Measurements from ENCODE around the gene UBN1.

Gene UBN1, protein sequence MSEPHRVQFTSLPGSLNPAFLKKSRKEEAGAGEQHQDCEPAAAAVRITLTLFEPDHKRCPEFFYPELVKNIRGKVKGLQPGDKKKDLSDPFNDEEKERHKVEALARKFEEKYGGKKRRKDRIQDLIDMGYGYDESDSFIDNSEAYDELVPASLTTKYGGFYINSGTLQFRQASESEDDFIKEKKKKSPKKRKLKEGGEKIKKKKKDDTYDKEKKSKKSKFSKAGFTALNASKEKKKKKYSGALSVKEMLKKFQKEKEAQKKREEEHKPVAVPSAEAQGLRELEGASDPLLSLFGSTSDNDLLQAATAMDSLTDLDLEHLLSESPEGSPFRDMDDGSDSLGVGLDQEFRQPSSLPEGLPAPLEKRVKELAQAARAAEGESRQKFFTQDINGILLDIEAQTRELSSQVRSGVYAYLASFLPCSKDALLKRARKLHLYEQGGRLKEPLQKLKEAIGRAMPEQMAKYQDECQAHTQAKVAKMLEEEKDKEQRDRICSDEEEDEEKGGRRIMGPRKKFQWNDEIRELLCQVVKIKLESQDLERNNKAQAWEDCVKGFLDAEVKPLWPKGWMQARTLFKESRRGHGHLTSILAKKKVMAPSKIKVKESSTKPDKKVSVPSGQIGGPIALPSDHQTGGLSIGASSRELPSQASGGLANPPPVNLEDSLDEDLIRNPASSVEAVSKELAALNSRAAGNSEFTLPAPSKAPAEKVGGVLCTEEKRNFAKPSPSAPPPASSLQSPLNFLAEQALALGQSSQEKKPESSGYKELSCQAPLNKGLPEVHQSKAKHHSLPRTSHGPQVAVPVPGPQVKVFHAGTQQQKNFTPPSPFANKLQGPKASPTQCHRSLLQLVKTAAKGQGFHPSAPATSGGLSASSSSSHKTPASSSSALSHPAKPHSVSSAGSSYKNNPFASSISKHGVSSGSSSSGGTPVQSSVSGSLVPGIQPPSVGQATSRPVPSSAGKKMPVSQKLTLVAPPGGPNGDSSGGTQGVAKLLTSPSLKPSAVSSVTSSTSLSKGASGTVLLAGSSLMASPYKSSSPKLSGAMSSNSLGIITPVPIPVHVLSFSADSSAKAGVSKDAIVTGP (N-terminal part only)

DNA sequence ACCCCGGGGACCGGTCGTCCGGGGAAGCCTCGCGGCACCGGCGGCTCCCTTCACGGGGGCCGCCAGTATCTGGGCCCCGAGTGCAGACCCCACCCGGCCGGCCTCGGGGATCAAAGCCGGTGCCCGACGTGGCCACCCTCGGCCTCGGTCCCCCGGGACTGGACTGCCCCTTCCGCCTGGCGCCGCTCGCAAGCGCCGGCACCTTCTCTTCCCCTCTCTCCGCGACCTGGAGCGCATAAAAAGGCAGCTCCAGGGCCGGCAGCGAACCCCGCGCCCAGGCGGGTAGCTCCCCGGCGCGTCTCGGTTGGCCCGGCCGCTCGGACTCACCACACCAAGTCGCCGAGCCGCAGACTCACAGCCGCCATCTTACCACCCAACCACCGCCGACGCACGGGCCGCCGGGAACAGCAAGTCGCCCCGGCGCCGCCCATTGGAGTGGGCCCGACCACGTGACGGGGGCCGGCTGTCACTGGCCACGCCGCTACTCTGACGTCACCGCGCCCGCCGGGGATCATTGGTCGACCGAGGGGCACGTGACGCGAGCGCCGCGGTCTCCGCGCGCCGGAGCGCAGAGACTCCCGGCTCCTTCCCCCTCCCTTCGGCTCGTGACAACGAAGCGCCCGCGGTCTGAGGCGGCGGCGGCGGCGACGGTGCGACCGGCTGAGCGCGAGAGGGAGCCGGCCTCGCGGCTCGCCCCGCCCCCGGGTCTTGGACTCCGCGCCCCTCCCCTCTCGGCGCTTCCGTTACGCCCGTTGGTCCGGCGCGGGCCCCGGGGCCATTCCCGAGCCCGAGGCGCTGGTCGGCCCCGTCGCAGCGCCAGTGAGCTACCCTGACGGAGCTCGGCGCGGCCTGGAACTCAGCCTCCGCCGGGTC is at the start of gene UBN1, which contains the start of gene GLYR1:
Gene UBN1, plus strand, starts transcription at position 581 of the 873 bp plus-strand sequence. CDS start 5,437 bp downstream, outside the sequence.
Gene GLYR1, minus strand, starts transcription at position 388 of the 873 bp plus-strand sequence. Its CDS starts 23 bp downstream, at position 365.
- peak; percentile 97 to 99 (median 98) for DNase-seq (ENCODE audit: low read depth in 3 of 3, low spot score in 1 of 3)

DNA sequence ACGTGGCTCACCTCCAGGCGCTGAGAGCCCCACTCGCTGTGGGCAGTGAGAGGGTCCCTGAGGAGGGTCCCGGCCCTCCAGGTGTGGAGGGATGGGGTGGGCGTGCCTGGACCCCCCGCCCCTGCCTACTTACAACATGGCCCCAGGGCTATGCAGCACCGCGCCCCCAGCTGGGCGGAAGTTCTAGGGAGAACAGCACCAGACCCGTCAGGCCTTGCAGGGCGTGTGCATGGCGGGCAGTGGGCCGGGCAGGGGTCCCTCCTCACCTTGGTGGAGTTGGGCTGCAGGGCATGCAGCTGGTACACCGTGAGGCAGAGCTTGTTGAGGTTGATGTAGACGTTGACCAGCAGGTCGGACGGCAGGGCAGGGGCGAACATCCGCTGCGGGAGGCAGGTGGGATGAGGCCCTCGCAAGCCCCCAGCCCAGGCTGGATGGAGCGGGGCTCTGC is 49.5 kb upstream of the UBN1 start:
- no peak for DNase-seq (ENCODE audit: low read depth in 3 of 3, low spot score in 1 of 3)

DNA sequence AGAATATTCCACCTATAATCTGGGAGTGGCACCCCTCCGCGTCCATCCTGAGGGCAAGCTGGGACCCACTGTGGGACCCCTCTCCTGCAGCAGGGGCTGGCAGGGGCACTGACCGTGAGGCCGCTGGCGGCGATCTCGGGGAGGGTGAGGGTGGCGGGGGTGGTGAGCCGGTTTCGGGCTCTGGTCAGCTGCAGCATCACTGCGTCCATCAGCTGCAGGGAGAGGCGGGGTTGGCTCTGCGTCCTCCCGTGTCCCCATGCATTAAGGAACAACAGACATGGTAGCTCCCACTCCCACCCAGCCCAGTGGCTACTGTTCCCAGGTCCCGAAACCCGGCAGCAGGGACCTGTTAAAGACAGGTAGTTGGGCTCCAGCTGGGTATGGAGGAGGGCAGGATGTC is 48.8 kb upstream of the UBN1 start:
- no peak for DNase-seq (ENCODE audit: low read depth in 3 of 3, low spot score in 1 of 3)

DNA sequence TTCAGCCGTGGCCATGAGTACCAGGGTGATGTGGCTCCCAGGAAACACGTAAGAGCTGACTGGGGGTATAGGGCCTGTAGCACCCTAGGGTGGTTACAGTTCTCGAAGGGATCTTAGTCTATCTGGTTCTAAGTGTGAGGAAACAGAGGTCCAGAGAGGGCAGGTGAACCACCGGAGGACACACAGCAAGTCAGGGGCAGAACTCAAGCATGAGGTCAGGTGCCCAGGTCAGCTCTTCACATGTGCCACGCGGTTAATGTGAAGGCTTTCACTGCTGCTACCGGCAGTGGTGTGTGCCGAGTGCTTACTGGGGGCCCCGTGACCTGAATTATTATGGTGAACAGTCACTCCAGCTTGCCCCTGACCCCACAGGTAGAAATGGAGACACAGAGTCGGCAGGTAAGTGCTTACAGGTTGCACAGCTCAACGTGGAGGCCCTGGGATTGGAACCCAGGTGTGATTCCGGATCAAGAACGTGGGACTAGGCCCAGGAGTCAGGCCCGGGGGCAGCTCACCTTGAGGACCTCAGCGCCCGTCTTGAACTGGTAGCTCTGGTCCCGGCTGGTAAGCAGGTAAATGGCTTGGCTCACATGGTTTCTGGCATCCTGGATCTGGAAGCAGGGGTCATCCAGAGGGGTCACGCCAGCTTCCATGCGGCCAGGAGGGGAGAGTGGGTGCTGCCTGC is 48.0 kb upstream of the UBN1 start:
- DNase-seq (ENCODE audit: low read depth in 3 of 3, low spot score in 1 of 3) = no peak

DNA sequence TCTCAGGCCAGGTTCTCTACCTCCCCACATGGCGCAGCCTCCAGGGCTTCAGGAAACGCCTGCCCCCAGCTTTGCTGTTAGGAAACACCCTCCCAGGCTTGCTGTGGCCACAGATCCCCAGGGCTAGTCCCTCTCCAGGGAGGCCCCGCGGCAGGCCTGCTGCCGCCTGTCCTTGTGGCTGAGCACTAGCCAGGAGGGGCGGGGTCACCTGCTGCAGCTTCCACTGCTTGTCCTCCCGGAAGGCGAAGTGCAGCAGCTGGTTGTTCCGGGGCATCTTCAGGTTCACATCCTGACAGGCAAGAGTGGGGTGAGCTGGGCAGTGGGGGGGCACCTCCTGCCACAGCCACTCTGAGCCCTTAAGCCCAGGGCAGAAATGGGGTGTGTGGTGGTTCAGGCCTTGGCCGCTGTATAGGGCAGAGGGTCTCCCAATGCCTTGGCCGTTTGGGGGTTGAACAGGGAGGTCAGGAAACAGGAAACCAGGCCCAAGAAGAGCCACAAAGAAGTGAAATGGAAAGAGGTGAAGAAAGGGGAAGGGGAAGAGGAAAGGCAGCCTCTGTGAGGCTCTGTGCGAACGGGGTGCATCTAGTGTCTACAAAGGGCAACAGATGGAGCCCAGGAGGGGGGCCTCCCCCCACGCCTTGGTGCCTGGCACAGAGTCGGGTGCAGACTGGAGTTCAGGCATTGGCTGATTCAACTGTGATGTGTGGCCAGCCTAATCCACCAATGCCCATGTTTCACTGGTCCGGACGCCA is 46.8 kb upstream of the UBN1 start:
- DNase-seq (ENCODE audit: low read depth in 3 of 3, low spot score in 1 of 3) = no peak

DNA sequence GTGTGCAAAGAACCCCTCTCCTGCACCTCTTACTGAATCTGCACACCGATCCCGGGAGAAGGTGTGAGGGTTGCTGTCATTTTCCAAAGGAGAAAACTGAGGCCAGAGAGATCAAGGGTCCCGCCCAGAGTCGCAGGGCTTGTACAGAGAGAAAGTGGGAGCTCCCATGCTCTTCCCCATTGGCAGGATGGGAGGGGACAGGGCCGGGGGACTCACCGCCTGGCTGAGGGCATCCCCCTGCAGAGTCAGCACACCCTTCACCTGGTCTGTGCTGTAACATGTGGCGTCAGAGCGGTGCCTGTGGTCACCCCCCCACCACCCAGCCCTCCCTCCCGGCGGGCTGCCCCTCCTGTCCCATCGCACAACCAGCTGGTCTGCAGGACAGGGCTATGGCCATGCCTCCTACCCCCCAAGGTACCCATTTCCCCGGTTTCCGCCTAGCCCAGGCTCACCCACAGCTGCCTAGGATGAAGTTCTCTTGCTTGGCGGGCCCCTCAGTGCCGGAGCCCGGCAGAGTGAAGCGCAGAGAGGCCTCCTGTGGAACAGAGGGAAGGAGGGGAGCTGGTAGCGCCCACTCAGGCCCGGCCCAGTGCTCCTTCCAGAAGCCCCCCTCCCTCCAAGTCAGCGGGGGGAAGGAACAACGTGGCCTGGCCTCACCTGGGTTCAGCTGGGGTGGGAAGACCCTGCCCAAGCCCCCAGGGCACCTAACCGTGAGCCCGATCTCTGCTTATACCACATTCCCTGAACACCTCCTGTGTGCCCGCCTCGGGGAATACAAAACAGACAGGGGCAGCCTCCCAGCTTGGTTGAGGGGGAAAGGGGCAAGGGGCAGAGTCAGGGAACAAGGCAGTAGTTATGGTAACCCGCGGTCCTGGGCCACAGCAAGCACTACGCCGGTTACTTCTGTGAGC is 46.0 kb upstream of the UBN1 start:
- DNase-seq (ENCODE audit: low read depth in 3 of 3, low spot score in 1 of 3) = no peak

DNA sequence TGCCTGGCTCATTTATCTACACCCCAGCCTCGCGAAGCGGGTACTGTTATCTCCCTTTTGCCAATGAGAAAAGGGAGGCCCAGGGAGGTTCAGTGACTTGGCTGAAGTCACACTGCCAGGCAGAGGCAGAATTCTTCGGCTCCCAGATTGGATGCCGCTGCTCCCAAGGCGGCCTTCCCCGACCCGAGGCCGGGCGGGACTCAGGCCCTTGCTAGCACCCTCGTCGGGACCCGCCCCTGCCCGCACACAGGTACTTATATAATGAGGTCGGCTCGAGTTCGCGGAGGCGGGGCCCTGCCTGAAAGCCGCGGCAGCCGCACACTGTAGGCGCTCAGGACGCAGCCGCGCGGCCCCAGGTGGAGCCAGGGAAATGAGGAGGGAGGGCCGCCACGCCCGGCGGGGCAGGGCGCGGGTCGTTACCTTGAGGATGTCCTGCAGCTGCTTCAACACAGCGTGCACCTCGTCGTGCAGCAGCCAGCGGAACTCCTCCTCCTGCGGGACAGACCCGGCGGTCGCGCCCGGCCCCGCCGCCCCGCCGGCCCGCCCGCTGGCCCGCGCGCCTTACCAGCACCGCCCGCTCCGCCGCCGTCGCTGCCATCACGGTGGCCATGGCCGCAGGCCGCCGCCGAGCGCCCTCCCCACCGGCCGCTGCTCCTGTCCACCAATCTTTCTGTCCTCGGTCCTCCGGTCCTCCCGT is 45.2 kb upstream of the UBN1 start, which contains the start of gene ROGDI:
Gene ROGDI, minus strand, starts transcription at position 672 of the 697 bp plus-strand sequence. Its CDS starts 62 bp downstream, at position 610.
- peak; percentile 56 to 61 (median 60) for DNase-seq (ENCODE audit: low read depth in 3 of 3, low spot score in 1 of 3)

DNA sequence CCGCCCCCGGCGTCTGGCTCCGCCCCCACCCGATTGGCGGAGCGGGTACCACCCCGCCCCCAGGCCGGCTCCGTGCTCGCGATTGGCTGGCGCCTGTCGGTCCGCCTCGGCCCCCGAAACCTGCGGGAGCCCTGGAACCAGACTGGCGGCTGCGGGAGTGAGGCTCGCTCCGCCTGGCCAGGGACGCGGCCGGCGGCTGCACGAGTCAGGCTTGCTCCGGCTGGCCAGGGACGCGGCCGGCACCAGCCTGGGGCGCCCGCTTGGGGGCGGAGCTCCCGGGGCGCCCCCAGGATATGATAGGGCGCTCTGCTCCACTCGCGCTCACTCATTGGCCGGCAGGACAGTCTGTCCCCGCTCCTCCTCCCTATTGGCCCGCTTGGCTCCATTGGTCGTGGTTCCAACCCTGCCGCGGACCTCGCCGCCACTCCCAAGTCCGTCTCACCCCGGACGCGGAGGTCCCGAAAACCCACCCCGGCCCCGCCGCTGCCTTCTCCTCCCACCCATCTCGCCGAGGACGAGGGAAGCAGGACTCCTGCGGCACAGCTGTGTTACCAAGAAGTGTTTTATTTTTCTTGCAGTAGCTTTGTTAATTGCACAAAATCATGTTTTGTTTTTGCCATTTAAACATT is 44.5 kb upstream of the UBN1 start:
- DNase-seq (ENCODE audit: low read depth in 3 of 3, low spot score in 1 of 3) = peak; percentile 56 to 84 (median 61)

DNA sequence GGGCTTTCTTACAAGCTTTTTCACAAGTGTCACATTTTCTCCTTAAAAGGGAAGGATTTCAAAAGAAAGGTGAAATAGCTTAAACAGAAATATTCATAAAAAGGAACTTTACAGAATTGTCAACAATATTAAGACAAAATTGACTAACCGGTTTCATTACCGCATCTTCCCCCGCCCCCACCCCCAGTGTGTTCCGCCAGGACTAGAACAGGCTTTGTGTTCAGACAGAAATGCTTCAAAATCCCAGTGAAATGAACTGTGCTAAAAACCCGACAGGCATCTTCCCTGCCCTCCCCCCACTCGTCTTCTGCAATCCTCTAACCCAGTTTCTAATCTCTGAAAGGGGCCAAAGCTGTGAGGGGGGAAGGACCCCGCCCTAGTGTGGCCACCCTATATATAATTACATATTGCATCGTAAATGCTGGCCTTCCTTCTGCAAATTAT is 43.9 kb upstream of the UBN1 start:
- no peak for DNase-seq (ENCODE audit: low read depth in 3 of 3, low spot score in 1 of 3)

DNA sequence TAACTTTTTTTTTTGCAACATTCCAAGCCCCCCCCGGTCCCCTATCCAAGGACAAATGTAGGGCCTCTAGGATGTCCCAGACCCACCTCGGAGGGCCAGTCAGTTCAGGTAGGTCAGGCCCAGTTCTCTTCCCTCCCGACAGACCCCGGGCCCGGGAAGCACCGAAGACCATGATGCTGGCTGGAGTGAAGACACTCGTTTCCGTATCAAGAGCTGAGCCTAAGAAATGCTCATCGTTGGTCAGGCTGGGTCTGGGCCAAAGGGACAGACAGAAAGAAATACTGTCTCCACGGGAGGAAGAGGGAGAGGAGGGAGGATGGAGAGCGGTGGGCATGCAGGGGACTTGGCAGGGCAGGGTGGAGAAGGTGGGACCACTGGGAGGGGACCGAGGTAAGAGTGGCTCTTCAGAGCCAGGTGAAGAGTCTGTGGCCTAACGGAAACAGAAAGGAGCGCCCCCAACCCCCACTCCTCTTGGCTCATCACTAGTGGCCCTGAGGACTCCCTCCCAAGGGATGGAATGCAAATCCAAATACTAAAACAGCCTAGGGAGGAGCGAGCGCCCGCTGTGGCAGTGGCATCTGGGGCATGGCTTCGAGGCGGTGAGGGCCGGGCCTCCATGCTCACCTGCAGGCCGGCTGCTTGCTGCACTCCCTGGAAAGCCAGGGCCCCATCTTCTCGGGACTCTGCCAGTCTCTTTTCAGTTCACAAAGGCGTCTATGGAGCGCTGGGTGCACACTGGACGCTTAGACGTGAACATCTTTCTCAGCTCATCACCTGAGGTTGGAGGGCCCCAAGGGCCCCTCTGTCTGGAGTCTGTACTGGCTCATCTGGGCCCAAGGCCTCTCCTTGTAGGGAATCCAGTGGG is 43.2 kb upstream of the UBN1 start:
- no peak for DNase-seq (ENCODE audit: low read depth in 3 of 3, low spot score in 1 of 3)

DNA sequence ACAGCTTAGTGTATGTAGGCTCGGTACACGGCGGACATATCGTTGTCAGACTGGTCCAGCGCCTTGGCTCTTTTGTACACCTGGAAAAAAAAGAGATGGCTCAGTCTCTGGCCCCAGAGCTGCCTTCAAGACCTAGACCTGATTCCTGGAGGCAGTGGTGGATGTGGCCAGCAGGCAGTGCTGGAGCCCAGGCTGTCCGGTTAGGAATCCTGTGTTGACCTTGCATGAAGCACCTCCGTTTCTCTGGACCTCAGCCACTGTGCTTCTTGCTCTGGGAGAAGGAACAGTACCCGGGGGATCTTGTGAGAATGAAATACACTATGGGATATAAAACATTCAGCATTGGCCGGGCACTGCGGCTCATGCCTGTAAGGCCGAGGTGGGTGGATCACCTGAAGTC is 42.0 kb upstream of the UBN1 start:
- DNase-seq (ENCODE audit: low read depth in 3 of 3, low spot score in 1 of 3) = no peak

DNA sequence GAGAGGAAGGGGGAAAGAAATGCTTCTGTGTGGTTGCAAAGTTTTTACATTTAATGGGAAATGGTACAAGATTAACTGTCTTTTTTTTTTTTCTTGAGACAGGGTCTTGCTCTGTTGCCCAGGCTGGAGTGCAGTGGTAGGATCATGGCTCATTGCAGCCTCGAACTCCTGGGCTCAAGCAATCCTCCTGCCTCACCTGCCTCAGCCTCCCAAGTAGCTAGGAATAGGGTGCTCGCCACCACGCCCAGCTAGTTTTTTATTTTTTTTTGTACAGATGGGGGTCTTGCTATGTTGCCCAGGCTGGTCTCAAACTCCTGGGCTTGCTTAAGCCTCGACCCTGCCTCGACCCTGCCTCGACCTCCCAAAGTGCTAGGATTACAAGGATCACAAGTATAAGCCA is 41.0 kb upstream of the UBN1 start:
- DNase-seq (ENCODE audit: low read depth in 3 of 3, low spot score in 1 of 3) = no peak

DNA sequence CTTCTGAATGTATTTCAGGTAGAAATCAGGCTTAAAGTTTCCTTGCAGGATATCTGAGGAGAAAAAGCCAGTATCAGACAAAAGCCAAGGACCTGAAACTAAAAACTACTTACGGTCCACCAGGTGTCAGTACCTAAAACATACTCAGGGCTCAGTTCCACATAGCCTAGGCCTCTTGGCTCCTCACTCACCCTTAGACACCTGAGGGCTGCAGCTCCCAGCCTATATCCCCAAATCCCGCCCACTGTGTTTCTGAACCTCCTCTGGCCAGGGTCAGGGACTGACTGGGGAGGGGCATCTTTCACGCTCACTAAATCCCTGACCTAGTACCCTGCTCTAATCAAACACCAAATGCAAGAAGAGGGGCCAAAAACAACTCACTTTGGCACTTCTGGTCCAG is 36.0 kb upstream of the UBN1 start:
- DNase-seq (ENCODE audit: low read depth in 3 of 3, low spot score in 1 of 3) = no peak

DNA sequence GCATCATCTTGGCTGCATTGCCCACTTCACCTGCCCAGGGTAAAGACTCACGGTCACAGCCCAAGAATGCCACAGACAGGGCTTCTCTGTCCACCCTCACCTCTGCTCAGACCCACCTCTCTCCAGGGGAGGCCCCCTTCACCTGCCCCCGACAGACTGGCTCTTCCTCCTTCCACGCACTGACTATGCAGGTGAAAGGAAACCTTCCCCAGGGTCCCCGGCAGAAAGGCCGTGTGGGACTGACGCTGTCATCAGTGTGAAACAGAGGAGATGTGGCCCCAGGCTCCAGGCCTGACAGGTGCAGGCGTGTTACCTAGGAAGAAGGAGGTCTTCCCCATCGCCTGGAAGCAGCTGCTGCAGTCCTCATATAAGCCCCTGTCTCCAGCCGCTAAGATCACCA is 35.5 kb upstream of the UBN1 start:
- no peak for DNase-seq (ENCODE audit: low read depth in 3 of 3, low spot score in 1 of 3)

DNA sequence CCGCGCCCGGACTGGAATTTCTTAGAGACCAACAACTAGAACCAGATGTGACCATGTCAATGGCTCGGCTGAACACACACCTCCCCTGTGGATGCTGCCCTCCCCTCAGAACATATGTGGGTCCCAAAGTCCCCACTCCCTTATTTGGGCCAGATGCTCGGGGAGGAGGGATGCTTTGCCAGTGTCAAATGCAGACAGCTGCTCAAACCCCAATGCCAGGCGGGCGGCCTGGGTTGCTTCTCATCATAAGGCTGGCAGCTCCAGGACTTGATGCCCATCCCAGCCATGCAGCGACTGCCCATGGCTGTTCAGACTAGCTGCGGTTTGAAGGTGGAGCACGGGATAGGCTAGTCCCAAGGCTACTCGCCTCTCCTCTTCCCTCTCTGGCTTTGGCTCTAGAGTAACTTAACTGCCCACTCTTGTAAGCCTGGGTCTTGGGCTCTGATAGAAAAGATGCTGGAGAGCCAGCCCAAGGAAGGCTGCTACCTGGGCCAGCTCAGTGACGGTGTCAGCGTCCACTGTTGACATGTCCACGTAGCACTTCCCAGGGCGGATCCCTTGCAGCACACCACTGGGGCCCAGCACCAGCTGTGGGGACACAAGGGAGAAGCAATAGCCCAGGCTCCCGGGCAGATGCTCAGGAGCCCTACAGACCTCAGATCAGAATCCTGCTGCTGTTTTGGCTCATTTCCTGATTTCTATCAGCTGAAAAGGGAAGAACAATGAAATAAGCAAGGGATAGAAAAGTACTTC is 33.9 kb upstream of the UBN1 start:
- DNase-seq (ENCODE audit: low read depth in 3 of 3, low spot score in 1 of 3) = no peak
